Measurements from ENCODE around the gene ALDH9A1. TPM values are rescaled to one million over a fixed set of nuclear protein-coding genes. Genes with fewer than 3 reads are reported as not detected.

Gene ALDH9A1
- total and polyA plus RNA-seq, 2 of the 4 experiments (the other 2 are of a cell fraction): 43.5 to 43.7 TPM

GRCh38 chr1:165639821-165640623 lies 58.3 kb downstream of the ALDH9A1 start:
- peaks cover 36% of the 10 kb centered on the region; the same call in 1 of the 2 replicates for H4K20me1 ChIP-seq (ENCODE audit: insufficient read depth, low read length)

More at GRCh38 chr1:165639821-165640623, 58.3 kb downstream of the ALDH9A1 start:
- Histone ChIP-seq H4K8ac (ENCODE audit: low read depth in 2 of 2, low read length in 2 of 2) (no peak overlapping the region), H3K79me1 (ENCODE audit: low read depth in 1 of 2, low read length in 2 of 2) (peaks cover 32 to 79% of the 10 kb centered on the region in 2 experiments), H2BK20ac (ENCODE audit: low read depth, low read length) (no peak overlapping the region), H3K9ac (ENCODE audit: low read depth, low read length) (no peak overlapping the region), H3K14ac (replicated peaks; ENCODE audit: low read depth, low read length) (no peak overlapping the region), H3K4me1 (ENCODE audit: control insufficient read depth, insufficient read depth, low read length) (peaks cover 11% of the 10 kb centered on the region; the same call in 1 of the 2 replicates), H3K4me3 (ENCODE audit: insufficient read depth, low read depth, low read length) (no peak overlapping the region), H2AK5ac (ENCODE audit: low read depth, low read length) (no peak overlapping the region), H3K27ac (ENCODE audit: insufficient read depth, low read length) (no peak overlapping the region), H2AK9ac (replicated peaks; ENCODE audit: low read depth, low read length, poor library complexity) (no peak overlapping the region), H2BK15ac (ENCODE audit: low read depth, low read length) (no peak overlapping the region), H3K4ac (ENCODE audit: low read depth, low read length) (no peak overlapping the region), H4K5ac (ENCODE audit: low read depth, low read length) (no peak overlapping the region), H3K36me3 (ENCODE audit: control insufficient read depth, insufficient read depth, low read length) (peaks cover 9% of the 10 kb centered on the region), H2BK5ac (ENCODE audit: low read depth, low read length, poor library complexity, severe bottlenecking) (no peak overlapping the region), H2BK120ac (ENCODE audit: low read depth, low read length) (no peak overlapping the region), H3K4me2 (ENCODE audit: low read depth, low read length) (no peak overlapping the region), H2AFZ (replicated peaks; ENCODE audit: low read length, poor library complexity) (no peak overlapping the region), H3K23ac (ENCODE audit: low read depth, low read length) (no peak overlapping the region), H3K9me1 (ENCODE audit: insufficient read depth, low read length) (peaks cover 19% of the 10 kb centered on the region), H3K56ac (ENCODE audit: extremely low read depth, insufficient read depth, low read length) (no peak overlapping the region), H4K91ac (ENCODE audit: insufficient read depth, low read depth, low read length) (no peak overlapping the region), H3K27me3 (ENCODE audit: control insufficient read depth, insufficient read depth, low read length) (no peaks in the 10 kb centered on the region), H3K9me3 (ENCODE audit: control insufficient read depth, insufficient read depth, low read length) (no peaks in the 10 kb centered on the region), H3K18ac (ENCODE audit: low read depth, low read length) (no peak overlapping the region)
- dilution Hi-C loops (cut with HindIII; ENCODE audit: low sequenced_read_pairs, unreplicated experiment) (no loop called here), in situ Hi-C loops (cut with MboI; ENCODE audit: low sequenced_read_pairs) (no loop called here), intact Hi-C loops (cut with micrococcal nuclease) (loop anchor here (10.0 kb wide), 1 partner anchor 185 kb away; the partner anchor contains the start of gene UCK2)
- no CpG with 5 or more reads among the region's 1 CpG for WGBS, 2 experiments (ENCODE audit: extremely low coverage in 2 of 2, insufficient read length in 1 of 2)
- BruUV-seq (replicated peaks): no TSS peak
- TF ChIP-seq CHD1 (IDR thresholded peaks at IDR 0.05; ENCODE audit: low read depth, low read length): no peak
- TF ChIP-seq CTCF (conservative IDR thresholded peaks at IDR 0.05; ENCODE audit: low read depth, low read length): no peak
- TF ChIP-seq FOS (IDR thresholded peaks at IDR 0.05; ENCODE audit: low read depth, low read length): no peak
- no peak for TF ChIP-seq RAD21 (IDR thresholded peaks at IDR 0.05; ENCODE audit: low read length)
- no peak for TF ChIP-seq NFE2L2 (IDR thresholded peaks at IDR 0.05; ENCODE audit: low read depth, low read length)
- TF ChIP-seq CEBPB (IDR thresholded peaks at IDR 0.05; ENCODE audit: low read depth, low read length): no peak
- TF ChIP-seq MAFK (IDR thresholded peaks at IDR 0.05; ENCODE audit: low read depth, low read length): no peak
- DNase-seq (peak; percentile 52), ATAC-seq (ENCODE audit: low read depth) (no peak)
- ChIA-PET POLR2A (ENCODE audit: unreplicated experiment) (no interaction called here), CTCF (no interaction called here)
